ENCODE results near the gene PEAK3. TPM values are rescaled to one million over a fixed set of nuclear protein-coding genes. Genes with fewer than 3 reads are reported as not detected.

Gene PEAK3
- total and polyA plus RNA-seq, 9 of the 15 experiments (the other 6 are each of a cell fraction or from before 2014, with no cell fraction given): 0.07 to 0.40 TPM; not detected in 7

GRCh38 chr19:2251106-2252054 is 30.6 kb downstream of the PEAK3 start:
- in situ Hi-C loops (cut with MboI): no loop called here
- H3K9me1 ChIP-seq (ENCODE audit: control insufficient read depth, insufficient read depth, low read length): no peaks in the 10 kb centered on the region
- 99% methylated on average over 43 of the region's 125 CpGs for WGBS (ENCODE audit: insufficient coverage, low coverage, missing lambda C conversion rate)
- no peak for FAIRE-seq
- DNase-seq (ENCODE audit: extremely low read depth in 1 of 4, low spot score in 3 of 4): no peak
- no peak overlapping the region for H3K9ac ChIP-seq (ENCODE audit: insufficient read depth in 1 of 2, low read depth in 2 of 2, low read length in 2 of 2)
- intact Hi-C loops (cut with micrococcal nuclease): no loop called here
- peaks cover 0 to 74% of the 10 kb centered on the region in 2 experiments; a peak in 2 of 5 replicates for H3K4me1 ChIP-seq (replicated peaks in 1 of 2; ENCODE audit: control insufficient read depth in 2 of 2, insufficient read depth in 2 of 2, low read length in 2 of 2)
- no peak for ATAC-seq
- no peak overlapping the region for H3K4me2 ChIP-seq (ENCODE audit: insufficient read depth, low read length)
- H3K4me3 ChIP-seq: no peak overlapping the region
- no peak overlapping the region for H3K27ac ChIP-seq (ENCODE audit: extremely low read depth, low read depth, low read length)
- no peak overlapping the region for H2AFZ ChIP-seq (ENCODE audit: low read depth, low read length)
- H3K27me3 ChIP-seq (ENCODE audit: control insufficient read depth in 2 of 2, insufficient read depth in 2 of 2, low read length in 2 of 2): no peaks in the 10 kb centered on the region
- H3K36me3 ChIP-seq (ENCODE audit: control insufficient read depth, insufficient read depth, low read length): peaks cover 31% of the 10 kb centered on the region; the same call in 2 of the 3 replicates
- H3K9me3 ChIP-seq (replicated peaks; ENCODE audit: control insufficient read depth, insufficient read depth, low read depth, low read length): no peaks in the 10 kb centered on the region
- TF ChIP-seq HNRNPL (IDR thresholded peaks at IDR 0.05; ENCODE audit: low read depth, low read length): peak; percentile 76
- no peak for TF ChIP-seq MAZ (CRISPR knock-in tag; conservative IDR thresholded peaks at IDR 0.05 in 1 of 2, IDR thresholded peaks at IDR 0.05 in 1 of 2)
- TF ChIP-seq ZBTB33 (CRISPR knock-in tag; IDR thresholded peaks at IDR 0.05): peak; percentile 68
- no TSS peak for BruUV-seq (replicated peaks)
- POLR2A ChIA-PET: interaction anchor here (0.6 to 0.7 kb wide), 2 partner anchors 13 to 45 kb away, joined by 3 to 5 read pairs; no protein-coding TSS in a partner anchor
- CTCF ChIA-PET (ENCODE audit: low intra/inter-chr PET ratio): no interaction called here
- no peaks in the 10 kb centered on the region for H4K20me1 ChIP-seq (replicated peaks; ENCODE audit: control insufficient read depth, insufficient read depth, low read length)
- H3K79me2 ChIP-seq (ENCODE audit: control insufficient read depth, insufficient read depth, low read length): no peaks in the 10 kb centered on the region
